Astrocyte of the hippocampus (primary cell): ENCODE measurements around the gene KIAA1217.

Experiments used
- DNase-seq: peaks from one replicate; pipeline ENCODE4 v3.0.0; 2011; ENCODE audit warnings: low read depth, low spot score

The KIAA1217 gene

DNA sequence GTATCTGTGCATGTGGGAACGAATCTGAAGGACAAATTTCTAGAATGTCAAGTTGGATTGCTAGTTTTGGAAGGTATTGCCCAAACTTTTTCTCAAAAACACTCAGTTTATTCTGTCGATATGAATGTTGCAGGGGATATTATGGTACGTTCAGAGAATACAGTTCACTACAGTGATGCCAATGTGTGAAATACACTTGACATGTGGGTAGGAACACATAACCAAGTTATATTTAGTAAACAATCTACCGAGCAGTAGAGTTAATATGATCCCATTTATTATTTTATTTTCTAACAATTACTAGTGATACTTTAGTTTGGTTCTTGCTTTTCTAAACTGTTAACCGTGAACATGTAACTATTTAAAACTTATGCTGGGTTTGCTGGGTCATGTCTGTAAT lies 37.4 kb downstream of the KIAA1217 start:
- DNase-seq, result no peak

DNA sequence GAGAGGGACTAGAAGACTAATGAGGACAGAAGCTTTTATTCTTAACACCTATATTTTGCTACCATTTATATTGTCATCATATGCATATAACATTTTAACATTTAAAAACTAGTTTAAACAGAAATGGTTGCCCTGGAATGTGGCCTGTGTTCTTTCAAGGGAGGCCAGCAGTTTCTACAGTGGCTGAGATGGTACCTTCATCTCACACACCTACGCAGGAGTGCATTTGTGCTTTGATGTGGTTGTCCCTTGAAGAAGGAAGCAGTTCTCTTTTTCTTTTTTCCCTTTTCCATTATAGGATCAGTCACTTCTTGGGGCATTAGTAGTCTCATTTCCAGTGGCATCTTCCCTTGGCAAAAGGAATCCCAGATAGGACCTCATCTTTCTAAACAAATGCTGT lies 38.9 kb downstream of the KIAA1217 start:
- no peak for DNase-seq

DNA sequence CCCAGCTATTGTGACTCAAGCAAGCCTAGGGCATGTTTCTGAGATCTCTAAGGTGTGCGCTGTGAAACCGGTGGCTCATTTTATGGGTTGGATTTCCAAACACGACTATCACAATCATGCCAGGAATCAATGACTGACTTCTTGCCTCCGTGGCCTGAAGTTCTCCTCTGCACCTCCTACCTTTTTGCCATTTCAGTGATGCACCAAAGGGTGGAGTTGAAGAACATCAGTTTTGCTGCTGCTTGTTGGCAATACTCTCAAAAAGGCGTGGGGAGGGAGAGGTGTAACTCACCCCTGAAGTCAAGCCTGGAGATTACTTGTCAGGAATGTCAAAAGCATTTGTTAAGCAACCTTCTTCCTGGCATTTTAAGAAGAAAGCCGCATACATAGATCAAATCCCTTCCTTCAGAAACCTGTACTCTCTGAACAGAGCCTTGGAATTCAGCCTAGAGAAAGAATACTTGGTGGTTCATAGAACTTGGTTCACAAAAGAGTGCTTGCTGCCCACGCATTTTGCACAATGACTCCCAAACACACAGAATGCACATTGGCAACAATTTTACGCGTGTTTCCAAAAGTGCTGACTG lies 41.0 kb downstream of the KIAA1217 start:
- DNase-seq, result peak; percentile 82

DNA sequence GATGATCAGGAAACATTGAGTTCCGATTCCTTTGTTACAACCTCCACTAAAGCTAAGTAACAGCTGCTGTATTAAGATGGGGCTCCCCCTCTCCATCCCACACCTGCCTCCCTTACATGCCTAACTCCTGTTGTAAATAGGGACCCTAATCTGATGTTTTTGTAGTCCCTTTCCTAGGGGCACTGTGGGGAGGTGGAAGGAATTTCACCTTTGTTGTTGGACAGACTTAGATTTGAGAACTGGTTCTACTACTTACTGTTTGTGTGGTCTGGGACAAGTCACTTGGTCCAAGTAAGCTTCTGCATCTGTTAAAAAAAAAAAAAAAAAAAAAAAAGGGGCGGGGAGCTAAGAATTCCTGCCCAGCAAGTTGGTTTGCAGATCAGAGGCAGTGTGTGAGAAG lies 42.6 kb downstream of the KIAA1217 start:
- DNase-seq, result no peak

DNA sequence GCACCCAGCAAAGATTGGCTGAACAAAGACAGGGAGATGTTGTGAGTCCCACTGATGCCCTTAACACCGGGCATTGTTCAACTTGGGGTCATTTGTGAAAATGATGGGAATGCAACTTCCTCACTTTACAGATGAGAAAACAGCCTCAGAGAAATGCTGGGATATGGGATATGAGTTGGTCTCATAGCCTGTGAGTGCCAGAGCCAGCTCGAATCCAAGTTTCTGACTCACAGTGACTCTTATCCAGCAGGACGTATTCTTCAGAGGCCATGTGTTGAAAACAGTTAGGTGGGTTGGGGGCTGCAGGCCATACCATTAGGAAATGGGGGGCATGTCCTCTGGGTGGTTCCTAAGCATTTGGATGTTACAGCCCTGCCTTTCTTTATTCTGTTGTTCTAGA lies 45.2 kb downstream of the KIAA1217 start:
- peak; percentile 71 for DNase-seq

GRCh38 chr10:24255115-24255880 lies 46.4 kb downstream of the KIAA1217 start:
- DNase-seq, result peak; percentile 79

DNA sequence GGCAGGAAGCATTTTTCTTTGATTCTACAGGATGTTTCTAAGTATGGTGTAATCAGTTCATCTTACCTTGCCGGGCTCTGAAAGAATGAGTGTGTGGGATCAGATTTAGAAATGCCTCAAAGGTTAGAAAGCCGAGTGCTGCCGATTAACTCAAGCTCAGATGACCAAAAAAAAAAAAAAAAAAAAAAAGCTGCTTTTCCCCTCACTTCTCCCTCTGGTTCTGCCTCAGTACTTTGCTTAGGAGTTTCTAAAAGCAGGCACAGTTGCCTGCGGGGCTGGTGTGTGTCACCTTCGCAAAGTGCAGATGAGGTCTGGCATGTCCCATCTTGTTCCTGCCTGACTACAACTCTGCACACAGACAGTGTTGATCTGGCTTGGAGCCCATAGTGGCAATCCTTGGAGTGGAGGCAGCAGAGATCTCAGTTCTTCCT lies 47.0 kb downstream of the KIAA1217 start:
- DNase-seq, result peak; percentile 52

- no peak for DNase-seq
These were observed 47.7 kb downstream of the KIAA1217 start for GRCh38 chr10:24256619-24257107.

DNA sequence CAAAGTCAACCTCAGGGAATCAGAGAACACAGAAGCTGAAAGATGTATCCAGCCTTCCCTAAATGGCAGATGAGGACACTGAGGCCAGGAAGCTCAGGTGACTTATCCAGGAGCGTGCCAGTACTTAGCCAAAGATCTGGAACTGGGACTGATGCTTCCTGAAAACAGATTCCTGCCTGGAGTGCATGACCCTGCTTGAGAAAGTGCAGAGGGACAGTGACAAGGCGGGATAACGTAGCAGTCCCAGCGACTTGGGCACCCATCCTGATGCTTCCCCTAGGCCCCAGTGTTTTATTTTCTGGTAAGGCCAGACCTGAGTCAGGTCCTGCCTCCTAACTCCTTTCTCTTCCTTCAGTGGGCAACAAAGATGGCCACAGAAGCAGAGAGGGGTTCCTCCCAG lies 48.6 kb downstream of the KIAA1217 start:
- DNase-seq, result no peak

DNA sequence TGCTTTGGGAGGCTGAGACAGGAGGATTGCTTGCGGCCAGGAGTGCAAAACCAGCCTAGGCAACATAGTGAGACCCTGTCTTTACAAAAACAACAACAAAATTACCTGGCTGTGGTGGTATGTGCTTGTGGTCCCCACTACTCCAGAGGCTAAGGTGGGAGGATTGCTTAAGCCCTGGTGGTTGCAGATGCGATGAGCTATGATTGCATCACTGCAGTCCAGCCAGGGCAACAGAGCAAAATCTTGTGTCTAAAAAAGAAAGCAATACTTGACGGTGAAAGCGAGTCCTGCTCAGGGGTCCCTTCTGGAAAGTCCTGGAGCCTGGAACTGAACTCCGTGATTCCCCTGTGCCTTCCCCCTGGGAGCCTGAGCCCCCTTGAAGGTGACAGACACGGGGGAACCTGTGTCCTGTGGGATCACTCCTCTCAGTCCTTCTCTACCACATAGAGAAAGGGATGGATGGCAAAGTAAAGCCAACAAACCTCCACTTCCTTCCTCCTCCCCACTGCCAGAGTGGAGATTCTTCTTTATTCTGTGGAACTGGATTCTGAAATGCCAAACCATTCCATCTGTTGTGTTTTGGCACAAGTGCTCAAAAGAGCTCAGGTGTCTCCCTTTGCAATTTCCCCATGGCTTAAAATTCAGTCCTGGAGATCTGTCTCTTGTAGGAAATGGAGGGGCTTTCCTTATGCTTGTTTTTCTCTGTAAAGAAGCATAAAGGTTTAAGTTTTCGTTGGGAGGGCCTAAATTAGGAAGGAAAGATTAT lies 50.6 kb downstream of the KIAA1217 start:
- no peak for DNase-seq

GRCh38 chr10:24261627-24262026 lies 52.7 kb downstream of the KIAA1217 start:
- no peak for DNase-seq

DNA sequence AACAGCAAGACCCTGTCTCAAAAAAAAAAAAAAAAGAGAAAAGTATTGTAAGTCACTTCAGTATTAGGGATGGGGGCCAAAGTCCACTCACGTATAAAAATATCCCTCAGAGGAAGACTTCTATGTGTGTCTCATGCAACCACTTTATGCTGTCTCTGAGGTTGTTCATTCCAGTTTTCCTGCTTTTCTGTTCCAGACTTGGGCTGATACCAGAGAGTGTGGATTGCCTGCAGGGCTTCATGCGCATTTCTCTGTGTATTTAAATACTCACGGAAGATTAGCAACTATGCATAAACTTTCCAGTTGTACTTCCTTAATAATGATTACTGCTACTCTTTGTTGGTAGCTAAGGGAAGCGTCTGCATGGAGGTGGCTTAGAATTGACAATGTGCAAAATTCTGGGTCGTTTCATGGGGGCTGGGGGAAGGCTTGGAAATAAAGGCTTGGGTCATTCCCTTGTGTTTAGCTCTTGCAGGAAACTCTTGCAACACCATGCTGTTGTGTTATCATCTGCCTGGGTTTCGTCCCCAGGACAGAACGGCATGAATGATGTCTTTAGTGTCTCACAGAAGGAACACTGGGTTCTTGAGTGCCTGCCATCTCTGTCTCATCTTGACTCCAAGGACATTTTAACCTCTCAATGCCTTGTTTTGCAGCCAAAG lies 54.1 kb downstream of the KIAA1217 start:
- DNase-seq, result no peak

- DNase-seq, result peak; percentile 49
These were observed 60.5 kb downstream of the KIAA1217 start for GRCh38 chr10:24269476-24269875.

DNA sequence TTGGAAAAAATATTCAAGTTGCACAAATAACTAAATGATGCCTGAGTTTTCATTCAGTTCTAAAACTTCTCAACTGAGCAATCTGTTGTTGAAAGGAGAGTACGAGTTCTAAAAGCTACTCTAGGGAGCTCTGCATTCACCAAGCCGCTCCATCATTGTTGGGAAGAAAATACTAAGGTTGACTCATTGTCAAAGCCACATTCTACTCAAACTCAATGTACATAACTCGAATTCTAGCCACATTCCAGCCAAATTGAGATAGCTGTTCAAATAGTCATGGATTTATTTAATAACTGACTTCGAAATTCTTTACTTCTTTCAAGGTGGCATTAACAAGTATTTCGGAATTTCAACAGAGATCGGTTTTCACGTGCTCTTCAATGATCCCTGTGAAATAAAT lies 63.4 kb downstream of the KIAA1217 start:
- peak; percentile 80 for DNase-seq

- no peak for DNase-seq
These were observed 68.3 kb downstream of the KIAA1217 start for GRCh38 chr10:24277277-24277676.

GRCh38 chr10:24277771-24278170 lies 68.8 kb downstream of the KIAA1217 start:
- peak; percentile 67 for DNase-seq

GRCh38 chr10:24278176-24278889 lies 69.4 kb downstream of the KIAA1217 start:
- DNase-seq, result peak; percentile 38

- DNase-seq, result no peak
These were observed 70.2 kb downstream of the KIAA1217 start for GRCh38 chr10:24279166-24279565.

GRCh38 chr10:24287559-24288195 lies 78.7 kb downstream of the KIAA1217 start:
- DNase-seq, result no peak

- DNase-seq, result no peak
These were observed 79.6 kb downstream of the KIAA1217 start for GRCh38 chr10:24288581-24288980.

DNA sequence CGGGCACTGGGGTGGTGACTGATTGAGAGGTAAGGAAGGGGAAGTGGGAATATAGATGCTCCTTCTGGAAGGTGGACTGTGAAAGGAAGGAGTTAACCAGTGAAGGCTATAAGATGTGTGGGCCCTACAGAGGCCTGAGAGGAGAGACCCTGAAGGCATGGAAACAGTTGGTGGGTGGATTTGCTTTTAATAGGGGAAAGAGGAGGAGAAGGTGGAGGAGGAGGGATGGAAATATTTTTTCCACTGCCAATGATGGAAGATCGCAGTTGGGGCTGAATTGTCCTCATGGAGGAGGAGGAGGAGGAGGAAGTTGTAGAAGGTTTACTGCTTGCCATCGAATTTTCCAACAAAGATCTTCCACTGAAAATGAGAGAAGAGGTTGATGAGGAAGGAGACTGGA lies 80.3 kb downstream of the KIAA1217 start:
- DNase-seq, result no peak
